ENCODE results near the gene RNF144A.

DNA sequence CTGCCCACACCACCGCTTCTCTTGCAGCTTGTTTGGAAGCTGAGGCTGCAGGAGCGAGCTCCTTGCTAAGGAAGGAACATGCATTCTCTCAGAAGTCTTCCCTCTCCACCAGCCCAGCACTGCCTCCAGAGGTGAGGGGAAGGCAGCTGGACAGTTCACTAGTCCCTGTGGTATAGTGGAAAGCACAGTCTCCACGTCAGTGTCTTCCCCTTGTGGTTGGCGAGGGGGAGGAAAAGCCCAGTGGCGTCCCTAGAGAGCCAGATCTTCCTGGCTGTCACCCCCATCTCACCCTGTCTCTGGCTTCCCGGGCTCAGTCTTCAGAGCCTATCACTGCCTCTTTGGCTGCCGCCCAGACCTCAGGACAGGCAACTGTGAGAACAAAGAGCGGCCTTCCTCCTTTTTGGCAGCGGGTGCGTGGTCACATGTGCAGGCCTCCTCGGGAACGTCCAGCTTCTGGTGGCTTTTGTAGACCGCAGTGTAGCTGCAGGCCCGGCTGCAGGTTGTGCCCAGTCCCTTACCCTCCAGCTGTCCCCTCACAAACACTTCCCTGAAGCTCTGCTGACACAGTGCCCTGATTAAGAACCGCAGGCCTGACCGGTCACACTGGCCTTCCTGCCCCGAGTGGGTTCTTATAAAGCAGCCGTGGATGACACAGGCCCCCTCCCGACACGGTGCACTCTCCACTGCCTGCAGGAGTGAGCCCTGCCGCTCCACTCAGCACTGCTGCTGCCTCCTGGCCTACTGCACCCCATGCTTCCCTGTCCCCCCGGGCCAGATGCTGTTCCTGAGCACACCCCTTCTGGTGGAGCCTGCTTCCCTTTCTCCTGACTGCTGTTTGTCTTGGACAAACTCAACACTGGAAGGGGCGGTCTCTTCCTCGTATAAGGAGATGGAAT lies 90.9 kb downstream of the RNF144A start:
- TF ChIP-seq POLR2A (IDR thresholded peaks at IDR 0.05), result no peak
- TF ChIP-seq, protein P1, sequence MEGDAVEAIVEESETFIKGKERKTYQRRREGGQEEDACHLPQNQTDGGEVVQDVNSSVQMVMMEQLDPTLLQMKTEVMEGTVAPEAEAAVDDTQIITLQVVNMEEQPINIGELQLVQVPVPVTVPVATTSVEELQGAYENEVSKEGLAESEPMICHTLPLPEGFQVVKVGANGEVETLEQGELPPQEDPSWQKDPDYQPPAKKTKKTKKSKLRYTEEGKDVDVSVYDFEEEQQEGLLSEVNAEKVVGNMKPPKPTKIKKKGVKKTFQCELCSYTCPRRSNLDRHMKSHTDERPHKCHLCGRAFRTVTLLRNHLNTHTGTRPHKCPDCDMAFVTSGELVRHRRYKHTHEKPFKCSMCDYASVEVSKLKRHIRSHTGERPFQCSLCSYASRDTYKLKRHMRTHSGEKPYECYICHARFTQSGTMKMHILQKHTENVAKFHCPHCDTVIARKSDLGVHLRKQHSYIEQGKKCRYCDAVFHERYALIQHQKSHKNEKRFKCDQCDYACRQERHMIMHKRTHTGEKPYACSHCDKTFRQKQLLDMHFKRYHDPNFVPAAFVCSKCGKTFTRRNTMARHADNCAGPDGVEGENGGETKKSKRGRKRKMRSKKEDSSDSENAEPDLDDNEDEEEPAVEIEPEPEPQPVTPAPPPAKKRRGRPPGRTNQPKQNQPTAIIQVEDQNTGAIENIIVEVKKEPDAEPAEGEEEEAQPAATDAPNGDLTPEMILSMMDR (IDR thresholded peaks at IDR 0.05), result peak in 1 of 3 experiments; percentile 7

All from testis (tissue), 2 donors.